GM12892 (cell line): Measurements from ENCODE around the gene KATNB1.

Experiments used
- POLR2A ChIP-seq: IDR thresholded peaks from 2 replicates; pipeline ENCODE4 v1.6.1; 2011; ENCODE audit warnings: low read depth, low read length, control low read depth
- POLR2AphosphoS5 ChIP-seq: IDR thresholded peaks from 2 replicates; pipeline ENCODE4 v1.6.1; 2011; ENCODE audit warnings: low read depth, low read length, control low read depth
- TAF1 ChIP-seq: IDR thresholded peaks from 2 replicates; pipeline ENCODE4 v1.6.1; 2011; ENCODE audit warnings: low read depth, mild to moderate bottlenecking, control low read depth, low read length, borderline replicate concordance

- TF ChIP-seq POLR2A (no peak), POLR2AphosphoS5 (no peak), TAF1 (no peak)
Measured at GRCh38 chr16:57764341-57765159, 29.0 kb downstream of the KATNB1 start.
